GM13976 (cell line): Measurements from ENCODE around the gene FANCB.

ENCODE experiments used
- DNase-seq: peaks from one replicate; pipeline ENCODE4 v3.0.0; 2012; ENCODE audit warnings: low spot score
- in situ Hi-C: fragments of 300-500 bp; cut with MboI; formaldehyde crosslinking; loops from one replicate; pipeline ENCODE4 v1.12.0; 2022; ENCODE audit warnings: low sequenced_read_pairs, mixed read lengths, inconsistent platforms; ENCODE audit not compliant: unreplicated experiment
- TF ChIP-seq, protein P1 (sequence below): IDR thresholded peaks from 2 replicates; pipeline ENCODE4 v1.5.1; 2012; ENCODE audit warnings: borderline replicate concordance, mild to moderate bottlenecking; ENCODE audit not compliant: insufficient read depth; ENCODE audit errors: extremely low read depth, missing control alignments, control extremely low read depth

FANCB gene

DNA sequence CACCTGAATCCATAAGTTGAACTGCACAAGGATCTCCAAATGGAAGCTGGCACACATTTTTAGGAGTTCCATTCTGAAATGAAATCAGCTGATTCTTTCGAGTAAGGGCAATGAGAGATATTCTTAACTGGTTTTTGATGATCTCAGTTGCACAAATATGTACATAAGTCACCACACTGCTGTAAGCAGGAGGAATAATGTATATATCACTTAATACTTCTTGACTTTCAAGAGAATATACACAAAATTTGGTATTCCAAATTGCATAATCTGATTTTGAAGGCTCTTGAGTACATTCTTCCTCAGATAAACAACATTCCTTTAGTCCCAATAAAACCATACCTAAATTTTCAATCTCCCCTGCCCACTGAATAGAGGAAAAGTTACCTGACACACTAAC lies 8.2 kb downstream of the FANCB start:
- TF ChIP-seq, protein P1, sequence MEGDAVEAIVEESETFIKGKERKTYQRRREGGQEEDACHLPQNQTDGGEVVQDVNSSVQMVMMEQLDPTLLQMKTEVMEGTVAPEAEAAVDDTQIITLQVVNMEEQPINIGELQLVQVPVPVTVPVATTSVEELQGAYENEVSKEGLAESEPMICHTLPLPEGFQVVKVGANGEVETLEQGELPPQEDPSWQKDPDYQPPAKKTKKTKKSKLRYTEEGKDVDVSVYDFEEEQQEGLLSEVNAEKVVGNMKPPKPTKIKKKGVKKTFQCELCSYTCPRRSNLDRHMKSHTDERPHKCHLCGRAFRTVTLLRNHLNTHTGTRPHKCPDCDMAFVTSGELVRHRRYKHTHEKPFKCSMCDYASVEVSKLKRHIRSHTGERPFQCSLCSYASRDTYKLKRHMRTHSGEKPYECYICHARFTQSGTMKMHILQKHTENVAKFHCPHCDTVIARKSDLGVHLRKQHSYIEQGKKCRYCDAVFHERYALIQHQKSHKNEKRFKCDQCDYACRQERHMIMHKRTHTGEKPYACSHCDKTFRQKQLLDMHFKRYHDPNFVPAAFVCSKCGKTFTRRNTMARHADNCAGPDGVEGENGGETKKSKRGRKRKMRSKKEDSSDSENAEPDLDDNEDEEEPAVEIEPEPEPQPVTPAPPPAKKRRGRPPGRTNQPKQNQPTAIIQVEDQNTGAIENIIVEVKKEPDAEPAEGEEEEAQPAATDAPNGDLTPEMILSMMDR: no peak
- in situ Hi-C loops: no loop called here
- no peak for DNase-seq

DNA sequence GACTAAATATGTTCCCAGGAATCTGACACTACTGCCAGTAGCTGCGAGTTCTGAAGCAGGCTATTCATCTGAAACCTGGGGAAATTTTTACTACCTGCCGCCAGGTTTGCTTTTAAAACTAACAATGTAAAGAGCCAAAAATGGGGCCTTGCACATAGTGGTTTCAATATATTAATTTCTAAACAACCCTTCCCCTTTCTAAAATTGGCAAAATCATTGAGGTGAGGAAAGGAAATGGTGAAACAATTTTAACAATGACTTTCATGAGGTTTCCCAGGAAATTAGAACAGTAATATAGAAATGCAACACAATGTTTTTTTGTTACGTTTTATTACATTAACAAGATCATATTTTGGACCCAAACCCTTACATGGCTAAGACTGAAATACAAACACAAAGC lies 21.3 kb downstream of the FANCB start:
- in situ Hi-C loops: no loop called here
- TF ChIP-seq, protein P1: no peak
- DNase-seq: no peak

DNA sequence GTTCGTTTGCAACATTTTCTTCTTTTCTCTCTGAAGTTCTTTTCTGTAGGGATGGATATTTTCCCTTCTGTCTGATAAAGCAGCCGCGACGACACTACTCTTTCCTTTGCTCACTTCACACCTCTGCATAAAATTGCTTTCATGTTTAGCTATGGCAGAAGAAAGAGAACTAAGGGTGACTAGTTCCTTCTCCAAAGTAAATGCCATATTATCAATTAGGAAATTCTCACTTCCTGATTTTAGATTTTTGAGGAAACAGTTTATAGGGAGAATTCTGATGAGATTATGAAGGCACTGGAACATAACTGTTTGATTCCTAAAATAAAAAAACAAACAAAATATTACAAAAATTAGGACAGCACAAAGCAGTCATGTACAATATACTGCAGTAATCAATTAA lies 29.2 kb downstream of the FANCB start:
- TF ChIP-seq, protein P1: no peak
- DNase-seq: no peak
- in situ Hi-C loops: no loop called here

DNA sequence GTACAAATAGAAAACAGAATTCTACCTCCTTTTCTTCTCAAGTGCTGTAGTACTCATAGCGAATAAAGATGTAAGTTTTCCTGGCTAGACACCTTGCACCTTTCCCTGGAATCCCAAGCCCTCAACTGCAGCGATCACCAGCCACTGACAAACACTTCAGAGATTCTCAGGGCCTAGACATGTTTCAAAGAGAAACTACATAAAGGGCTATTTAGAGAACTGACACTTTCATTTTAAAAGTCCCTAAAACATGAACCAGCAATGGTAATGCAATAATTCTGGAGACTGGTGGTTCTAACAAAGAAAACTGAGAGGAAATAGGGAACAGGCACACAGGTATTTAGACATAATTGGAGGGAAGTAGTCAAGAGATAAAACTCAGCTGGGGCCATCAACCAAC lies 35.7 kb downstream of the FANCB start:
- in situ Hi-C loops: no loop called here
- TF ChIP-seq, protein P1: no peak
- no peak for DNase-seq

DNA sequence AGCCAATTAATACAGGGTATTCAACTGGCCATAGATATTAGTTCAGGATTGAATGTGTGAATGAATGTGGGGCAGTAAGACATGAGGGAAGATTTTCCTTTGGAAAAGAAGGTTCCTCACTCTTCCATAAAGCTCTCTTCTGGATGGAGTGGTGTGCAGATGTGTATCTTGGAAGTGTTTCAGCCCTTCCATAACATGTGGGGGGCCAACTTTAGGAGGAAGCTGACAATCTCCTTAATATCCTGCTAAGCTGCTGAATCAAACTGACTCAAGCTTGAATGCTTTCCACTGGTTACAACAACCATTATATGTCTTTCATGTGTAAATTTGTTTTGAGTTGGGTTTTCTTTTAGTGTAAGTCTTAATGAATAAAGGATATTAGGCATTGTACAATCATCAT lies 40.3 kb downstream of the FANCB start:
- TF ChIP-seq, protein P1: no peak
- in situ Hi-C loops: no loop called here
- DNase-seq: no peak

DNA sequence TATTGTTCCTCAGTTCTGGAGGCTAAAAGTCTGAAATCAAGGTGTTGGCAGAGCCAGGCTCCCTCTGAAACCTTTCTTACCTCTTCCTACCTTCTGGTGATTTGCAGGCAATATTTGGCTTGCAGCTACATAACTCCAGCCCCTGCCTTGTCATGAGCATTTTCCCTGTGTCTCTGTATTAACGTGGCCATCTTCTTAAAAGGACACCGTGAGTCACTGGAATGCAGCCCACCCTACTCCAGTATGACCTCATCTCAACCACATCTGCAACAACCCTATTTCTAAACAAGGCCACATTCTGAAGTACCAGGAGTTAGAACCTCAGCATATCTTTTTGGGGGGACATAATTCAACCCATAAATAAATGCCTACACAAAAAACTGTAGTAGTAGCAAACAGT lies 40.7 kb downstream of the FANCB start:
- DNase-seq: no peak

DNA sequence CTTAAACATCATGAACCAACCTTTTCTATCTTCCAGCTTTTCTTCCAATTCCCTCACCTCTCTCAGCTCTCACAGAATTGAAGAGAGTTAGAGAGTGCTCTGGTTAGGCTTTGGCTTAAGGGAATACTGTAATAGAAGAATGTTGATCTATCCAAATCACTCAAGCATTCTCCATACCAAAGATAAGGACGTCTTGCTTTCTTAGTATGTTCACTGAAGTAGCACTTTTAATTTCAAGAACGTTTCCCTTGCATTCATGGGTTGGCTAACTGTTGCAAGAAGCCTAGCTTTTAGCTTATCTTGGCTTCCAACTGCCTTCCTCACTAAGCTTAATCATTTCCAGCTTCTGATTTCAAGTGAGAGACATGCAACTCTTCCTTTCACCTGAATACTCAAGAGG lies 43.2 kb downstream of the FANCB start:
- TF ChIP-seq, protein P1: no peak
- in situ Hi-C loops: no loop called here
- no peak for DNase-seq

More for the DNA sequence above, 40.7 kb downstream of the FANCB start:
- TF ChIP-seq, protein P1: no peak
- in situ Hi-C loops: no loop called here
